ENCODE data around the gene ABHD4.

DNA sequence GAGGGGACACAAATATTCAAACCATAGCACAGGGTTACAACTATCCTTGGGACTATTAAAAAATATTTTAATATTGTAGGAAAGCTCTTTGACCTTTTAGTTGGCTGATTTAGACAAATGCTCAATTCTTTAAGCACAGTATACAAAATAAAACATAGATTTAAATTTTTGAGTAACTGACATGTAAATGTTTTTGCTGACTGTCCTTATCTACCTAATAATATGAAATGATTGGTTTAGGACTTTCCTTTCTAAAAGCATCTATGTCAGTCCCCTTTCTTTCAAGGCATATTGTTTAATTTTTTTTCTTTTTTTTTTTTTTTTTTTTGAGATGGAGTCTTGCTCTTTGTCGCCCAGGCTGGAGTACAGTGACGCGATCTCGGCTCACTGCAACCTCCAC is 62.6 kb downstream of the ABHD4 start:
- TF ChIP-seq, protein P1, sequence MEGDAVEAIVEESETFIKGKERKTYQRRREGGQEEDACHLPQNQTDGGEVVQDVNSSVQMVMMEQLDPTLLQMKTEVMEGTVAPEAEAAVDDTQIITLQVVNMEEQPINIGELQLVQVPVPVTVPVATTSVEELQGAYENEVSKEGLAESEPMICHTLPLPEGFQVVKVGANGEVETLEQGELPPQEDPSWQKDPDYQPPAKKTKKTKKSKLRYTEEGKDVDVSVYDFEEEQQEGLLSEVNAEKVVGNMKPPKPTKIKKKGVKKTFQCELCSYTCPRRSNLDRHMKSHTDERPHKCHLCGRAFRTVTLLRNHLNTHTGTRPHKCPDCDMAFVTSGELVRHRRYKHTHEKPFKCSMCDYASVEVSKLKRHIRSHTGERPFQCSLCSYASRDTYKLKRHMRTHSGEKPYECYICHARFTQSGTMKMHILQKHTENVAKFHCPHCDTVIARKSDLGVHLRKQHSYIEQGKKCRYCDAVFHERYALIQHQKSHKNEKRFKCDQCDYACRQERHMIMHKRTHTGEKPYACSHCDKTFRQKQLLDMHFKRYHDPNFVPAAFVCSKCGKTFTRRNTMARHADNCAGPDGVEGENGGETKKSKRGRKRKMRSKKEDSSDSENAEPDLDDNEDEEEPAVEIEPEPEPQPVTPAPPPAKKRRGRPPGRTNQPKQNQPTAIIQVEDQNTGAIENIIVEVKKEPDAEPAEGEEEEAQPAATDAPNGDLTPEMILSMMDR (IDR thresholded peaks at IDR 0.05 in 4 of 5, conservative IDR thresholded peaks at IDR 0.05 in 1 of 5), result no peak
- TF ChIP-seq POLR2A (IDR thresholded peaks at IDR 0.05), result no peak
